D341Med (cell line): ENCODE data around the gene NXF2.
"Not testable (repeated sequence)": the region's sequence is repeated elsewhere in the genome, so short reads cannot be mapped to it uniquely, and the experiment has no call there.

ENCODE experiments used
- DNase-seq: peaks from one replicate; pipeline ENCODE4 v3.0.0; 2012; ENCODE audit warnings: low spot score

The NXF2 gene

GRCh38 chrX:102246893-102247292 lies at the start of gene NXF2:
NXF2 (plus strand) TSS chrX:102247167; CDS start chrX:102307079, 59,912 bp downstream.
- not testable (repeated sequence) for DNase-seq

DNA sequence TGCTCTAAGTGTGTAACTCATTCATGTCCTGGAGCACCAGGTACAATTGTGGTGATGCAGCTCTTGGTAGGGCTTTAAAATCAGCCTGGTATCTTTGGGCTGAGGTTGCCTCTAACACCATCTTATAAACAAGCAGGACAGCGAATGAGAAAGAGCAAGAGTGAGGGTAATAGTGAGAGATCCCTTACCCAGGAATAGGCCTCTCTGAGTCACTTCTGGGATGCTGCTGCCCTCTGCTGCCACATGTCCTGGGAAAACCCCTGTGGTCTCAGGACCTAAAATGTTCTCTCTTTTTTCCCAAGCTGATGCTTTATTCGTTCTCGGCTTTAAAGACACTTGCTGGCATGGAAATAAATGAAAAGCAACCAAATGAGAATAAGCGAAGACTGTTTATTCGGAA lies 39.0 kb upstream of the NXF2 start:
- not testable (repeated sequence) for DNase-seq

DNA sequence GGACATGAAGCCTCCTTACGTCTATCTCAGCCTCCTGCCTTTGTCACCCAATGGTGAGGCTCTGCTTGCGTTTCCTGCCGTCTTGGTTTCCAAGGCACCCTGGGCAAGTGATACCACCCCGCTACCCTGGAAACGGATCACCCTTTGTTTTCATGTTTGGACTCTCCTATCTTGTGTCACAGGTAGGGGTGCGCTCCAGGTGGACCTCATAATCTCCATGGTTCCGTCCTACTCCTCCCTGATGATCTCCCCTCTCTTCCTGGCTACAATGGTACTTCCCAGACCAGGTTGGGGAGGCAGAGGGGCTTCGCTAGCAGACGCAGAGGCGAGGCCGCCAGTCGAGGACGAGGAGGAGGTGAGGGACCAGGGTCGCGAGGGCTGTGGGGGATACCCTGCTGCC lies 32.0 kb upstream of the NXF2 start, which contains the start of gene TCP11X1:
TCP11X1 (plus strand) TSS at position 316 of the 400 bp plus-strand sequence.
- not testable (repeated sequence) for DNase-seq

GRCh38 chrX:102216497-102216896 lies 30.5 kb upstream of the NXF2 start:
- not testable (repeated sequence) for DNase-seq

GRCh38 chrX:102235678-102236077 lies 11.3 kb upstream of the NXF2 start:
- DNase-seq = not testable (repeated sequence)

GRCh38 chrX:102240265-102240664 lies 6.7 kb upstream of the NXF2 start:
- not testable (repeated sequence) for DNase-seq

GRCh38 chrX:102272231-102272630 lies 25.3 kb downstream of the NXF2 start:
- DNase-seq = not testable (repeated sequence)

GRCh38 chrX:102338162-102338561 lies 91.2 kb downstream of the NXF2 start:
- no peak for DNase-seq

GRCh38 chrX:102339312-102340298 lies 92.6 kb downstream of the NXF2 start:
- no peak for DNase-seq

DNA sequence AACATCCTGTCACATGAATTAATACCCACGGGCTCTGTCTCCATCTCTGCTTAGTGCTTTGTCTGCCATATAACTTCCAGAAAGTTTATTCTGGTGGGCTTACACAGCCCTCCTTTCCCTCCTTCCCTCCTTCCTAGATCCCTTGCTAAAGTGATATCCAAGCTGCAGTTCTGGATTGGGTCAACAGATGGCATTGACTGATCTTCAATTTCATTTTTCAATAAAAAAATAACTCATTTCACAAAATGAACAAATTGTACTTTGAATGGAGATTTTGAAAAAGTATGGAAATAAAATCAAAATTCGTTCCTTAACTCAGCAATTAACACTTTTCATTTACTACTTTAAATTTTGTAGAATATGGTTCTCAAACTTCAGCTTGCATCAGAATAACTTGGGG lies 94.9 kb downstream of the NXF2 start:
- no peak for DNase-seq

GRCh38 chrX:102345916-102346315 lies 98.9 kb downstream of the NXF2 start:
- peak; percentile 40 for DNase-seq
